ENCODE data around the gene KCNB1. TPM values are rescaled to one million over a fixed set of nuclear protein-coding genes. Genes with fewer than 3 reads are reported as not detected.

Gene KCNB1
- total RNA-seq, 1 donor from 2014 or later: 2.8 TPM

DNA sequence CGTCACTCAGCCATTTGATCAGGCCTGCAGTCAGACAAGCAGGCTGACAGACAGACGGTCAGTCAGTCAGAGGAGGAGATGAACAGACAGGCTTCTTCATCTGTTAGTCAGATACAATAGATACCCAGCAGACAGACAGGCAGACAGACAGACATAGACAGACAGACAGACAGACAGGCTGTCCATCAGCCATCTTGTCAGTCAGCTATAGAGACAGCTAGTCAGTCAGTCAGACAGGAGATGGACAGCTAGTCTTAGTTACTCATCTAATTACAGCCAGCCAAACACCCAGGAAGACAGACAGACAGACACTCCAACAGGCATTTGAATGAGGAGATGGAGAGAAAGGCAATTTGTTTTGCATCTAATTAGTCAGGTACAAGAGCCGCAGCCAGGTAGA is 36.4 kb downstream of the KCNB1 start:
- TF ChIP-seq, protein P1, sequence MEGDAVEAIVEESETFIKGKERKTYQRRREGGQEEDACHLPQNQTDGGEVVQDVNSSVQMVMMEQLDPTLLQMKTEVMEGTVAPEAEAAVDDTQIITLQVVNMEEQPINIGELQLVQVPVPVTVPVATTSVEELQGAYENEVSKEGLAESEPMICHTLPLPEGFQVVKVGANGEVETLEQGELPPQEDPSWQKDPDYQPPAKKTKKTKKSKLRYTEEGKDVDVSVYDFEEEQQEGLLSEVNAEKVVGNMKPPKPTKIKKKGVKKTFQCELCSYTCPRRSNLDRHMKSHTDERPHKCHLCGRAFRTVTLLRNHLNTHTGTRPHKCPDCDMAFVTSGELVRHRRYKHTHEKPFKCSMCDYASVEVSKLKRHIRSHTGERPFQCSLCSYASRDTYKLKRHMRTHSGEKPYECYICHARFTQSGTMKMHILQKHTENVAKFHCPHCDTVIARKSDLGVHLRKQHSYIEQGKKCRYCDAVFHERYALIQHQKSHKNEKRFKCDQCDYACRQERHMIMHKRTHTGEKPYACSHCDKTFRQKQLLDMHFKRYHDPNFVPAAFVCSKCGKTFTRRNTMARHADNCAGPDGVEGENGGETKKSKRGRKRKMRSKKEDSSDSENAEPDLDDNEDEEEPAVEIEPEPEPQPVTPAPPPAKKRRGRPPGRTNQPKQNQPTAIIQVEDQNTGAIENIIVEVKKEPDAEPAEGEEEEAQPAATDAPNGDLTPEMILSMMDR (conservative IDR thresholded peaks at IDR 0.05): no peak
- Mint-ChIP-seq H3K4me3 (no peak overlapping the region), H3K36me3 (ENCODE audit: low read depth) (no peaks in the 10 kb centered on the region), H3K9me3 (no peaks in the 10 kb centered on the region), H3K27me3 (ENCODE audit: low read depth) (peaks cover 5% of the 10 kb centered on the region), H3K27ac (ENCODE audit: unreplicated experiment) (peak overlapping the region; percentile 63), H3K4me1 (peaks cover 25% of the 10 kb centered on the region)
- DNase-seq (ENCODE audit: low read depth, low spot score): no peak

DNA sequence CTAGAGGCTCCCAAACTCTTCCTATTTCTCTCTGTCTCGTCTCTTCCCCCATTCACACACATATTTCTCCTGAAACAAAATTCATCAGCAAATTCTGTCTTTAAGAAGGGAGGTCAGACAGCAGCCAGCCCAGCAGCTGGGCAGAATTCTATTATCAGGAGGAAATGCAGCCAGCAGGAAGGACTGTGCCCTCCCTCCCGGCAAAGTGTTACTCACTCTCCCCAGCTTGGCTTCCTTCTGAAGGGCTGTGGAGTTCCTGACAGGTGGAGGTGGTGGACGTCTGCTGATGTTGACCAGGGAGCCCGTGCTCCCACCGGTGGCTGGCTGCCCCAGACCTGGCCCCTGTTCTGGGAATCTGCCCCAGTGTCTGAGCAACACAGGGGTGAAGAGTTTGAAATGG is 37.3 kb downstream of the KCNB1 start:
- Mint-ChIP-seq H3K9me3 (no peaks in the 10 kb centered on the region), H3K27me3 (ENCODE audit: low read depth) (peaks cover 3% of the 10 kb centered on the region), H3K27ac (ENCODE audit: unreplicated experiment) (no peak overlapping the region), H3K4me1 (peaks cover 16% of the 10 kb centered on the region), H3K36me3 (ENCODE audit: low read depth) (no peaks in the 10 kb centered on the region), H3K4me3 (no peak overlapping the region)
- no peak for DNase-seq (ENCODE audit: low read depth, low spot score)
- TF ChIP-seq, protein P1 (conservative IDR thresholded peaks at IDR 0.05): no peak

DNA sequence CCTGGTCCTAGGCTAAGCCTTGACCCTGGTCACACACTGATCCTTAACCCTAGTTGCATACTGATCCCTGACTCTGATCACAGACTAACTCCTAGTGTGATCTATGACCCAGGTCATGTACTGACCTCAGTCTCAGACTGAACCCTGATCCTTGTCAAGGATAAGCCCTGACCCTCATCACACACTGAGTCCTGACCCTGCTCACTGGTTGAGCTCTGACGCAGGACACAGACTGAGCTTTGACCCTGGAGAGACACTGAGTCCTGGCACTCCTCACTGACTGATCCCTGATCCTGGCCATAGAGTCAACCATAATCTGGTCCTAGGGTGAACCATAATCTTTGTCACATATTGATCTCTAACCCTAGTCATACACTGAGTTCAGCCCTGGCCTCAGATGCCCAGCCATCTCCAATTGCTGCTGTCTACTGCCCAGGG is 37.9 kb downstream of the KCNB1 start:
- Mint-ChIP-seq H3K9me3 (no peaks in the 10 kb centered on the region), H3K4me1 (peaks cover 12% of the 10 kb centered on the region), H3K27ac (ENCODE audit: unreplicated experiment) (no peak overlapping the region), H3K36me3 (ENCODE audit: low read depth) (no peaks in the 10 kb centered on the region), H3K4me3 (no peak overlapping the region), H3K27me3 (ENCODE audit: low read depth) (peaks cover 4% of the 10 kb centered on the region)
- TF ChIP-seq, protein P1 (conservative IDR thresholded peaks at IDR 0.05): no peak
- no peak for DNase-seq (ENCODE audit: low read depth, low spot score)

DNA sequence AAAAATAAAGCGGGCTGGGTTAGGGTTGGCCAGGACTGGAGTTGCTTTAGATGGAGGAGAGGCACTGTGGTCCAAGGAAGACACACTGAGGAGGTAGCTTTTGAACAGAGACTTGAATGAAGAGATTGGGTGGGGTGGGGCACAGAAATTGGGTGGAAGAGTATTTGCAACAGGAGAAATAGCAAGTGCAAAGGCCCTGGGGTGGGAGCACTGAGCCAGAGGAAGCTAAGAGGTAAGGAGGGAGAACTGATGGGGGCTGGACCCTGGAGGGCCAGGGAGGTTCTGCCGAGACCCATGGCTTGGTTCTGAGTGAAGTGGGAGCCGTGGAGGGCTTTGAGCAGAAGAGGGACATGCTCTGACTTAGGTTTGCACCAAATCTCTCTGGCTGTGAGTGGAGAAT is 45.4 kb downstream of the KCNB1 start:
- Mint-ChIP-seq H3K27me3 (ENCODE audit: low read depth) (peaks cover 18% of the 10 kb centered on the region), H3K4me1 (no peaks in the 10 kb centered on the region), H3K9me3 (no peaks in the 10 kb centered on the region), H3K27ac (ENCODE audit: unreplicated experiment) (no peak overlapping the region), H3K36me3 (ENCODE audit: low read depth) (no peaks in the 10 kb centered on the region), H3K4me3 (no peak overlapping the region)
- TF ChIP-seq, protein P1 (conservative IDR thresholded peaks at IDR 0.05): no peak
- DNase-seq (ENCODE audit: low read depth, low spot score): no peak

DNA sequence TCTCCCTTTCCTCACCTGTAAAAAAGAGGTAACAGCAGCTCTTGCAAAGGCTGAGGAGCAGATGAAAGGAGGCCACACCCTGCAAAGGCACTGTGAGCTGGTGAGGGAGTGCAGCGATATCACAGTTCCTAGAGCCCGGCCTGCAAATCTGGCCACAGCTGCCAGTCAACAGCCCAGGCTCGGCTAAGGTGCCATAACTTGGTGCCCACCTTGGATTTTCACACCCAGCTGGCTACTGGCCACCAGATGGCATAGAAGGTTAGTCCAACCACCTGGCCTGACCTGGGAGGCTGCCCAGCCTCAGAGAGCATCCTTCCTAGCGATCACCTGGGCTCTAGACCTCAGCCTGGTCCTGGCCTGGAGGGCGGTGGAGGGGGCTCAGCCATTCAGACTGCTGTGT is 46.8 kb downstream of the KCNB1 start:
- no peak for DNase-seq (ENCODE audit: low read depth, low spot score)
- Mint-ChIP-seq H3K27ac (ENCODE audit: unreplicated experiment) (no peak overlapping the region), H3K9me3 (no peaks in the 10 kb centered on the region), H3K27me3 (ENCODE audit: low read depth) (peaks cover 25% of the 10 kb centered on the region), H3K36me3 (ENCODE audit: low read depth) (no peaks in the 10 kb centered on the region), H3K4me1 (no peaks in the 10 kb centered on the region), H3K4me3 (no peak overlapping the region)
- TF ChIP-seq, protein P1 (conservative IDR thresholded peaks at IDR 0.05): no peak

DNA sequence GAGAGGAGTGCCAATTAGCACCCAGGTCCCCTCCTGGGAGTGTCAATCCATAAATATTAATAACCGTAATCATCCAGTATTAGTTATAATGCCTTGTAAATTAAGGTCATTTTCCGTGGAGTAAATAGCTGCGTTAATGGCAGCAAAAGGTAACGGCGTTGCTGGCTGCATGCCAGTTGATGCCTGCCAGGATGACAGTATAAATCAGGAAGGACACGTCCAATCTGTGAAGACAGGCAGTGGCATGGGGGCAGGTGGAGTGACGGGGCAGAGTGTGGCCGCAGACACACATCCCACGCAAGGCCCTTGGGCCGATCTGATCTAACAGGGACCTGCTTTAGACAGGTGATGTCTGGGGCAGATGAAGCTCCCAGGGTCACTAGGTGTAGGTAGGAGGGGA is 49.1 kb downstream of the KCNB1 start:
- Mint-ChIP-seq H3K27ac (ENCODE audit: unreplicated experiment) (no peak overlapping the region), H3K4me1 (no peaks in the 10 kb centered on the region), H3K27me3 (ENCODE audit: low read depth) (peaks cover 36% of the 10 kb centered on the region), H3K9me3 (no peaks in the 10 kb centered on the region), H3K36me3 (ENCODE audit: low read depth) (no peaks in the 10 kb centered on the region), H3K4me3 (no peak overlapping the region)
- TF ChIP-seq, protein P1 (conservative IDR thresholded peaks at IDR 0.05): no peak
- DNase-seq (ENCODE audit: low read depth, low spot score): no peak

Data from neural crest cell (in vitro differentiated cells).